IPS DF 4.7 (cell line): ENCODE data around the gene CYP27A1.

Experiments
- DNase-seq: peaks from one replicate; pipeline ENCODE4 v3.0.0-alpha.2; 2013; ENCODE audit warnings: low spot score; ENCODE audit errors: extremely low read depth

The CYP27A1 gene

GRCh38 chr2:218811382-218811781, 29.4 kb downstream of the CYP27A1 start:
- no peak for DNase-seq

DNA sequence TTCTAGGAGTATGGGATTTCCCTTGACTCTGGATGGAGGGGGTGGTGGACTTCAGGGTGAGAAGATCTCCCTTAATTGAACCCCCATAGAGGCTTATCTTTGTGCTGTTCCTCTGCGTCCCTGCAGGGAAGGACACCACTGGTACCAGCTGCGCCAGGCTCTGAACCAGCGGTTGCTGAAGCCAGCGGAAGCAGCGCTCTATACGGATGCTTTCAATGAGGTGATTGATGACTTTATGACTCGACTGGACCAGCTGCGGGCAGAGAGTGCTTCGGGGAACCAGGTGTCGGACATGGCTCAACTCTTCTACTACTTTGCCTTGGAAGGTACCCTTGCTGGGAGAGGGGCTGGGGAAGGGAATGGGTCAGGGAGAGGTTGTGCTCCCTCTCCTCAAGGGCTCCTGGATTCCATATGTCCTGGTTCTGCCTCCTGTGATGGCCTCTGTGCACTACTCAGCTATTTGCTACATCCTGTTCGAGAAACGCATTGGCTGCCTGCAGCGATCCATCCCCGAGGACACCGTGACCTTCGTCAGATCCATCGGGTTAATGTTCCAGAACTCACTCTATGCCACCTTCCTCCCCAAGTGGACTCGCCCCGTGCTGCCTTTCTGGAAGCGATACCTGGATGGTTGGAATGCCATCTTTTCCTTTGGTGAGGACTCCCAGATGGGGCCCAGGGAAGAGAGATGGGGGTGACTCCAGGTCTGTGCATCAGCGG, 30.3 kb downstream of the CYP27A1 start:
- no peak for DNase-seq

DNA sequence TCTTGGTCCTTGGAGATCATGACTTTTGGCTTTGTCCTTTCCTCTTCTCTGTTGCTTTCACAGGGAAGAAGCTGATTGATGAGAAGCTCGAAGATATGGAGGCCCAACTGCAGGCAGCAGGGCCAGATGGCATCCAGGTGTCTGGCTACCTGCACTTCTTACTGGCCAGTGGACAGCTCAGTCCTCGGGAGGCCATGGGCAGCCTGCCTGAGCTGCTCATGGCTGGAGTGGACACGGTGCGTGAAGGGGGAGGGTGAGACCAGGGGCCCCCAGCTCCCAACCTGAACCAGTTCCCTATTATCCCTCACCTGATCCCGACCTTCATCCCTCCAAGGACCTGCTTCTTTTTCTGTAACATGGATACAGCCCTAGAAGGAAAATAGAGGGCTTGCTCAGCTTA, 30.9 kb downstream of the CYP27A1 start:
- no peak for DNase-seq

DNA sequence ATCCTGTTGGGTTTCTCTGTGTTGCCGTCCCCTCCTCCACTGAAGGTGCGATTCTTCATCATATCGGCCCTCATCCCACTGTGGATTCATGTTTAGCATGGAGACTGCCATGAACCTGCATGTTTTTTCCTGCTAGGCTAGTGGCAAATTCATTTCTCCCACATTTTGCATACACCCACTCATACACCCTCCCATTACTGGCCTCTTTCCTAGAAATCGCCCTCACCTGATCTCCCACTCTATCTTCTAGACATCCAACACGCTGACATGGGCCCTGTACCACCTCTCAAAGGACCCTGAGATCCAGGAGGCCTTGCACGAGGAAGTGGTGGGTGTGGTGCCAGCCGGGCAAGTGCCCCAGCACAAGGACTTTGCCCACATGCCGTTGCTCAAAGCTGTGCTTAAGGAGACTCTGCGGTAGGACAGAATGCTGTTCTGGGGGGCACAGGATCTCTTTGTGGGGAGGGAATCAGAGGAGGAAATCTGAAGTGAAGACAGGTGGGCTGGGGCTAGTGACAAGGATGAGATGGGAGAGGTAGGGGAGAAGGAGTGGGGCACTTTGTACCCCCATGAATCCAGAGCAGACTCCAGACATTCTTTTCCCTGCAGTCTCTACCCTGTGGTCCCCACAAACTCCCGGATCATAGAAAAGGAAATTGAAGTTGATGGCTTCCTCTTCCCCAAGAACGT, 32.0 kb downstream of the CYP27A1 start:
- DNase-seq, result no peak

DNA sequence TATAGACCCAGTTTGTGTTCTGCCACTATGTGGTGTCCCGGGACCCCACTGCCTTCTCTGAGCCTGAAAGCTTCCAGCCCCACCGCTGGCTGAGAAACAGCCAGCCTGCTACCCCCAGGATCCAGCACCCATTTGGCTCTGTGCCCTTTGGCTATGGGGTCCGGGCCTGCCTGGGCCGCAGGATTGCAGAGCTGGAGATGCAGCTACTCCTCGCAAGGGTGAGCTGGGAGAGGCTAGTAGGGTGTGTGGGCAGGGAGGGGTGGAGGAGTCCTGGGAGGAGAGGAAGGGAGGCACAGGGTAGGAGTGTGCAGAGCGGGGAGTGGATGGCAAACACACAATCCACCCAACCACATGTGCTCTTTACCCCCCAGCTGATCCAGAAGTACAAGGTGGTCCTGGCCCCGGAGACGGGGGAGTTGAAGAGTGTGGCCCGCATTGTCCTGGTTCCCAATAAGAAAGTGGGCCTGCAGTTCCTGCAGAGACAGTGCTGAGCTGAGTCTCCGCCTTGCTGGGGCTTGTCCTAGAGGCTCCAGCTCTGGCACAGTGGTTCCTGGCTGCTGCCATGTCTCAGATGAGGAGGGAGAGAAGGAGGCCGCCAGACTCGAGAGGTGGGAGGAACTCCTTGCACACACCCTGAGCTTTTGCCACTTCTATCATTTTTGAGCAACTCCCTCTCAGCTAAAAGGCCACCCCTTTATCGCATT, 32.7 kb downstream of the CYP27A1 start:
- no peak for DNase-seq

GRCh38 chr2:218815244-218815637, 33.3 kb downstream of the CYP27A1 start:
- no peak for DNase-seq

- DNase-seq, result no peak
These were observed 33.7 kb downstream of the CYP27A1 start for GRCh38 chr2:218815649-218816048.

DNA sequence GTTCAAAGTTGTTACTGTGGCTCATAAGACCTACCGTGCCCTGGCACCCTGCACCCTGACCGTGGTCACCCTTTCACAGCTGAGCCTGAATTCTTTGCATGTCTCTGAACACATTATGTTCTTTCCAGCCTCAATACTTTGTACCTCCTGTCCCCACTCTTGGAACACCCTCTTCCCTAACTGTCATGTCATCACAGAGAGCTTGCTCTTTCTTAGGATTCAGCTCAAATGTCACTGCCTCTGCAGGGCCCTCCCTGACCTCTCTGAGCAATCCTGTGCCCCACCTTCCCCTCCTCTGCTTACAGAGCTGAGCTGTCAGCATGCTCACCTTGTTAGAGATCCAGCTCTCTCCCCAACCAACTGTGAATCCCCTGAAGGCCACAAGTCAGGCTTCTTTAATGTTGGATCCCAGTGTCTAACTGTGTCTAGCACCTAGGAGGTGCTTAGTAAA, 34.6 kb downstream of the CYP27A1 start:
- no peak for DNase-seq

GRCh38 chr2:218819093-218819492, 37.1 kb downstream of the CYP27A1 start:
- no peak for DNase-seq

DNA sequence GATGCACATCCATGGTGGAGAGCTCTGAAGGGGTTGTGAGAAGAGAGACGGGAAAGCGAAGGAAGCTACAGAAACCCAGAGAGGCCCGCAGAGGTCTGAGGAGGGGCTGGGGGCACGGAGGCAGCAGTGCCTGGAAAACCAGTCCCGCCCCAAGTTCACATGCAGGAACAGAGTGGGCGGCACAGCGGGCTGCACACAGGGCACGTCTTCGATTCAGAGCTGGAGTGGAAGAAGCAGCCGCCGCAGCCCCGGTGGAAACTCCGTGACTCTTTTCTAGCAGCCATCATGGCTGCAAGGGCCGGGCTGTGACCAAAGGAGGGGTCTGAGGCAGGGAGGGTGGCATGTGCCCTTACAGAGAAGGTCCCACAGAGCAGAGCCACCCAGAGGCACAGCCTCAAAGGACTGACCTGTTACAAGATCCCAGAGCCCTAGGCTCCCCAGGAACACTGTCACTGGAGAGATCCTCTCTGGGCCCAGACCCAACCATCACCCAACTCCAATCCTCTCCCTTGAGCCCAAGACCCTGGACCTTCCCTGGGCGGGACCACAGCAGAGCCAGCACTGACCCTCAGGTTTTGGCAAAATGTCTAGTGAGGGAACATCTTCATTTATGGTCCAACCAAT, 38.9 kb downstream of the CYP27A1 start:
- DNase-seq, result no peak

DNA sequence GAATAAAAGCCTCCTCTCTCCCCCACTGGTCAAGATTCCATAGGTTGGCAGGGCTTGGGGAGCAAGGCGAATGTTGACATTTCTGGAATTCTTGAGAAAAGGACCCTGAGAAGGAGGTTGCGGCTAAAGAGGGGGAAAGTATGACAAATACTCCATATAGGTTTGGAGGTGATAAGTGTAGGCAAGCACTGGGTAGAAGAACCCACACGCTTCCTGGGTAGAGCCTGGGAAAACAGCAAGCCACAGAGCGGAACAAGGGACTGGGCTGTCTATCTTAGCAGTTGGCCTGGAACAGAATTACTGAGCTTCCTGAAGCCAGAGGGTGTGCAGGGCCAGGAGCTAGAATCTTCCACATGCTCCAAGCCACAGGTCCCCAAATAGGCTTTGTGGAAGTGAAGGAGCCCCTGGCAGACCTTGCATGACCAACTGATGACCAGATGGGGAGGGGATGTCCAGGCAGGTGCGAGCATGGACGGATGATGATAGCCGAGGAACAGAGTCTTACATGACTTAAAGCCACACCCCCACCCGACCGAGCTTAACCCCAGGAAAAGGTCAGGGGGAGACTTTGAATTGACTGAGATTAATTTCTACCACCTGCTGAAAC, 39.8 kb downstream of the CYP27A1 start:
- no peak for DNase-seq

GRCh38 chr2:218822622-218823021, 40.7 kb downstream of the CYP27A1 start:
- DNase-seq, result no peak

GRCh38 chr2:218823196-218823855, 41.4 kb downstream of the CYP27A1 start:
- DNase-seq, result no peak

DNA sequence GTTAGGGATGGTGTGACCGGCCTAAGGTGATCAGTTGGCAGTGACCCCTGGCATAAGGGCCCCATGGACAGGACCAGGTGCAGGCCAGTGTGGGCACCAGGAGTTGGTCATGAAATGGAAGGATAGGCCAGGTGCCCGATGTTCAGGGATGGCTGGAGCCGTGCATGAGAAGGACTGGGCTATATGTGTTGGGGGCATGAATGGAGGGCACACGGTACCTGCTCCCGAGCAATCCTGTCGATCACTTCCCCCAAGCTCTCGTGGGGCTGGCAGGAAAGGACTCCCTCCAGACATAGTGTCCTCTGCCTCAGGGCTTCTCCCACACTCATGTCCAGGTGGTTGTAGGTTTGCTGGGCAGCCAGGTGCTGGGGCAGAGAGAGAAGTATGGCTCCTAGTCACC, 42.1 kb downstream of the CYP27A1 start:
- DNase-seq, result no peak

DNA sequence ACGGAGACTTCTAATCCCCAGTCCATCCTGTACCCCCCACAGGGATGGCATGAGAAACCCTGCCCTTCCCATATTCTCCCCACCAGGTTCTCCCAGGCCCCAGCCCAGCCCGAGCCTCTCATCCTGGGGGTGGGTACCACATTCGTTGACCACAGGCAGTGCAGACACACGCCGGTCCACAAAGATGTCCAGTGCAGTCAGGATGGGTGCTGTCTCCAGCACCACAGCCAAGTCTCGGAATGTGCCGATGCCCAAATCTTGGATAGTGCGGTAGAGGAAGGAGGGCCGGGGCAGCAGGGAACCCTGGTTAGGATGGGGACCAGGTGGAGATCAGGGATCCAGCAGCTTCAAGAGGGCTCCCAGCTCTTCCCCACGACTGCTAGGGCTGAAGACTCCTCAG, 44.8 kb downstream of the CYP27A1 start:
- DNase-seq, result no peak

GRCh38 chr2:218827701-218828476, 45.9 kb downstream of the CYP27A1 start:
- no peak for DNase-seq

DNA sequence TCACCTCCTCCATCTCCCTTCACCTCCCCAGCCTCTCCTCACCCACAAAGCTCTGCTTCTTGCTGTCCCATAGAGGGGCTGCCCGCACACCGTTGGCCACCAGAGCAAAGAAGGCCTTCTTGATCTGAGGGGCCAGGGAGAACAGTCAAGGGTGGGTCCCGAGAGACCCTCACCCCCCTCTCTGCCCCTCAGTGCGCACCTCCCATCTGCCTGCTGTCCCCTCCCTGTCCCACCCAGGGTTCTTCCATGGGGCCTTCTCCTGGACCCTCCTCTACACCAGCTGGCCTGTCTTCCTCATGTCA, 46.5 kb downstream of the CYP27A1 start:
- no peak for DNase-seq

DNA sequence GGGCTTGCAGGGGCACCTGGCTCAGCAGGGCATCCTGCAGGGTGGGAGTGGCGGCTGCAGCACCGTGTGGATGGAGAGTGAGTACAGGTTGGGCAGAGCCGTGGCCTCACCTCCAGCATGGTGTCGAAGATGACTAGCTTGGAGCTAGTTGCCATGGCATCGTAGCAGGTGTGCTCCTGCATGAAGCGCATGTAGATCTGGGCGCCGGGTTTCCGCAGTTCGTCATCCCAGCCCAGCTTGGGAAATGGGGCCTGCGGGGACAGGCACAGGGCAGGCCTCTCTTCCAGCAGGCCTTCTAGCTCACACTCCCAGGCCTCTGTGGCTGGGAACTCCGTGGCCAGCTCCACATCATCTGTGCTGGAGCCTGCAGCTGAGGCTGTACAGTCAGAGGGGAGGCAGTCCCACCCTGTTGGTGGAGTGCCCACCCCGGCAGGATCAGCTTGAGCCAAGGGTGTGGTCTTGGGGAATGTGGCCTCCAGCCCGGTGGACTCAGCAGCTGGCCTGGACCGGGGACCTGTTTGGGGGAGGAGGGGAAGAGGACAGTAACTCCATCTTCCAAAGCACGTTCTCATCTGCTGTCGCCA, 48.0 kb downstream of the CYP27A1 start:
- DNase-seq, result no peak

DNA sequence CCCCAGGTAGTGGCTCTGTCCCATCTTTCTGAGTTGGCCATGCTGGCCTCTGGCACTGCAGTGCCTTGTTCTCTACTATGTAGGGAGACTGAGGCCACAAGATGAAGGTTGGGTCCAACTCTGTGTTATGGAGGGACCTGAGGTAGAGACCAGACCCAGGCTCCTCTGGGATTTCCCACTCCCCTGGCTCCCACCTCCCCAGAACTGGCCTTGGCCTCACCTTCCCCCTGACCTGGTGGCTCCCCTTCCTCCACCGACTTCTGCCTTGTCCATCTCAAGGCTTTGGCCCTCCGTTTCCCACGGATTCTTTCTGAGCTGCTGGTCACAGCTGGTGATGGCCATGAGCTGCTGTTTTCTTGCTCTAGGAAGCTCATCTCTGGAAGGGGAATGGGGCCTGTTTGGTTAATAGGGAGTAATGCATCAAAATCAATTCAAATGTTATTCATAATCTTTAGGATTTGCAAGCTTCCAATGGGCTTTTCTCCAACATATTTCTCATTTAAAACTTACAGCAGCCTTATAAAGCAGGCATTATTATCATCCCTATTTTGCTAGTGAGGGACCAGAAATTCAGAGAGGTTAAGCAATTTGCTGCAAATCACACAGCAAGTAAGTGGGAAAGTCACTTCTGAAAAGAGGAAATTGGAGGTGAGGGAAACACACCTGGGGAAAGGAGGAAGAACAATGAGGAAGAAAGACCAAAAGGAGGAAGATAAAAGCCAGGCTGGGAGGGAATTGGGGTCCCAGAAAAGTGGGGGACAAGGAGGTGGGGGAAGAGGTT, 48.8 kb downstream of the CYP27A1 start:
- no peak for DNase-seq
